Ovary (tissue), 9 donors: ENCODE data around the gene TTC9C. TPM values are rescaled to one million over a fixed set of nuclear protein-coding genes. Genes with fewer than 3 reads are reported as not detected.

Source experiments
- DNase-seq, 5 donors: peaks; one replicate each; pipeline ENCODE4 v3.0.0-alpha.2; 2019 to 2020
- H3K27ac ChIP-seq, 2 donors: fragments of 200-600 bp; one replicate each; pipeline versions ENCODE4 v1.5.1 to v1.8.0; 2019 to 2022
- H3K27me3 ChIP-seq: fragments of 200-600 bp; one replicate; pipeline ENCODE4 v1.8.0; 2022
- H3K36me3 ChIP-seq: fragments of 200-600 bp; sonication (generic); one replicate; pipeline ENCODE4 v1.5.1; 2019
- H3K4me1 ChIP-seq: one replicate; pipeline ENCODE4 v1.8.1; 2013; ENCODE audit warnings: mild to moderate bottlenecking, moderate library complexity; ENCODE audit not compliant: insufficient read depth
- H3K4me3 ChIP-seq: fragments of 200-600 bp; sonication (generic); one replicate; pipeline ENCODE4 v1.5.1; 2017
- H3K9me3 ChIP-seq, 2 donors: fragments of 200-600 bp in 1 of 2; sonication (generic) in 1 of 2; one replicate each; pipeline versions ENCODE4 v1.5.1 to v1.8.1; 2013 to 2019; ENCODE audit warnings: mild to moderate bottlenecking in 1 of 2, moderate library complexity in 1 of 2
- CTCF ChIP-seq, 3 donors: fragments of 450-650 bp in 2 of 3; fragments of 200-600 bp in 1 of 3; IDR thresholded peaks; one replicate each; pipeline versions ENCODE4 v1.5.1 to v1.8.0; 2016 to 2022; ENCODE audit warnings: antibody characterized with exemption in 3 of 3, mild to moderate bottlenecking in 1 of 3
- EP300 ChIP-seq: sonication (generic); formaldehyde crosslinking; IDR thresholded peaks from one replicate; pipeline ENCODE4 v1.6.1; 2017; ENCODE audit warnings: antibody characterized with exemption
- POLR2A ChIP-seq: fragments of 450-650 bp; IDR thresholded peaks from one replicate; pipeline ENCODE4 v1.6.1; 2017; ENCODE audit warnings: antibody characterized with exemption, mild to moderate bottlenecking, moderate library complexity
- WGBS, 3 donors: extraction: QIAGEN DNeasy Blood & Tissue Kit in 1 of 3; methylation state at CpG; one replicate each; pipeline versions ENCODE4 v1.1.5 to v1.1.7; 2013 to 2017; 5-methylcytosine and 5-hydroxymethylcytosine counted together
- intact Hi-C, 4 donors: fragments of 100-400 bp; cut with DNase I; formaldehyde crosslinking; loops; one replicate each; pipeline versions ENCODE4 v1.11.0 to v1.15.1; 2022 to 2023
- polyA plus RNA-seq, 2 donors: library from polyadenylated mRNA; stranded (reverse); fragments of 200-250 nt in 1 of 2; fragments of 350-450 nt in 1 of 2; fragmentation: Illumina TruSeq in 1 of 2; extraction: RNeasy Lipid Tissue Mini Kit (QIAGEN cat#74804) in 1 of 2; gene quantifications; one replicate each; pipeline ENCODE4 v1.2.3, GENCODE V29; 2013 to 2014
- total RNA-seq, 7 donors: library from RNA; depleted of rRNA in 2 of 7; stranded (reverse); fragments of >200 nt in 2 of 7; fragmentation: NEBNext Ultra II Directional in 3 of 7; extraction: Animal tissue kit (Norgen Biotek cat#: 25700) in 3 of 7; gene quantifications; one replicate each; pipeline versions ENCODE4 v1.1.0 to v1.2.4, GENCODE V29; 2016 to 2023
- donor health status: DM: no; HTN: no; CAD: no; lungs with moderate emphysema.
- donor health status: DM: no; HTN: no; CAD: no.
- donor health status: Bipolar disorder and iron deficiency.
- donor health status: DM: yes; HTN: yes; CAD: no.
- donor health status: DM: no; HTN: no; CAD: no.
- donor health status: DM: yes; HTN: yes; CAD: no.

Gene TTC9C
- total and polyA plus RNA-seq, 9 donors, result 19.4 to 53.6 (median 30.5) TPM

DNA sequence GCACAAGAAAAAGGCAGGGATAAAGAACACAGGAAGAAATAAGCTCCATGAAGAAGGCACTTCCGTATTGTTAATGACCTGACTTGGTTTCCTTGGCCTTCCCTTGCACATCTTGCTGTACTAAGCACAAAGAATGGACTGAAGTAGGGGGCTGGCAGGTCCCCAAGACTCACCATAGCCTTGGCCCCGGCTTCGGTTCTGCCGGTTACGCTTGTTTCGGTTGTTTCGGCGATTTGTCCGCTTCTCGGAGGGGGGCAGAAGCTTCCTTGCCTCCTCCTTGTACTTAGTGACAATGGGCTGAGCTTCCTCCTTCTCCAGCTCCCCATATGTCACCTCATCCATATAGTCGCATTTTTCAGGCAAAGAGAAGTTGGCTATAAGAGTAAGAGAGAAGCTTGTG, 11.5 kb upstream of the TTC9C start:
- Histone ChIP-seq H3K27me3 (no peaks in the 10 kb centered on the region), H3K27ac (no peak overlapping the region), H3K9me3 (no peaks in the 10 kb centered on the region), H3K36me3 (no peaks in the 10 kb centered on the region), H3K4me1 (no peaks in the 10 kb centered on the region), H3K4me3 (no peak overlapping the region)
- intact Hi-C loops, result no loop called here
- 85 to 89% (median 86%) methylated on average over 11 of the region's 11 CpGs for WGBS, 3 donors
- peak in 2 of 5 donors; percentile 15 to 30 for DNase-seq
- TF ChIP-seq POLR2A (no peak), CTCF (IDR thresholded peaks at IDR 0.05) (no peak), EP300 (no peak)

DNA sequence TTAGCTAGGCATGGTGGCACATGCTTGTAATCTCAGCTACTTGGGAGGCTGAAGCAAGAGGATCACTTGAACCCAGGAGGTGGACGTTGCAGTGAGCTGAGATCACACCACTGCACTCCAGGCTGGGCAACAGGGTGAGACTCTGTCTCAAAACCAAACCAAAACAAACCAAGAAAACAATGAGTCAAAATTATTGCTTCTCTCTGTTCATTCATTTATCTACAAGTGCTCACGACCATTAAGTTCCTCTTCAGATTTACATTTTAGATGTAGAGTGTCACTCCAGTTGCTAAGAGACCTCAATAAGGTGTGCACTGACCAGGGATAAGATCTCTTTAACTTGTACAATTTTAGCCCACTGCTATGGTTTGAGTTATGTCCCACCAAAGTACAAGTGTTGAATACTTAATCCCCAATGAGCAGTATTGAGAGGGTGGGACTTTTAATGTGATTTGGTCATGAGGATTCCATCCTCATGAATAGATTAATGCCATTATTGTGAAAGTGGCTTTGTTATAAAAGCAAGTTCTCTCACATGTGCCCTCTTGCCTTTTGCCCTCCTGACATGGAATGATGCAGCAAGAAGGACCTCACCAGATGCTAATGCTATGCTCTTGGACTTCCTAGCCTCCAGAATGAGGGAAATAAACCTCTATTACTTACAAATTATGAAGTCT, 8.8 kb upstream of the TTC9C start:
- intact Hi-C loops, result no loop called here
- H3K36me3 ChIP-seq, result no peaks in the 10 kb centered on the region
- 70 to 73% (median 73%) methylated on average over 2 of the region's 2 CpGs for WGBS, 3 donors
- no peaks in the 10 kb centered on the region for H3K27me3 ChIP-seq
- H3K9me3 ChIP-seq, result no peaks in the 10 kb centered on the region
- H3K27ac ChIP-seq, result no peak overlapping the region
- TF ChIP-seq POLR2A (no peak), EP300 (no peak), CTCF (IDR thresholded peaks at IDR 0.05) (no peak)
- H3K4me3 ChIP-seq, result no peak overlapping the region
- DNase-seq, result no peak
- H3K4me1 ChIP-seq, result no peaks in the 10 kb centered on the region

GRCh38 chr11:62721994-62722393, 6.3 kb upstream of the TTC9C start:
- no peaks in the 10 kb centered on the region for H3K36me3 ChIP-seq
- WGBS, 3 donors, result 51 to 55% (median 54%) methylated on average over 7 of the region's 7 CpGs

DNA sequence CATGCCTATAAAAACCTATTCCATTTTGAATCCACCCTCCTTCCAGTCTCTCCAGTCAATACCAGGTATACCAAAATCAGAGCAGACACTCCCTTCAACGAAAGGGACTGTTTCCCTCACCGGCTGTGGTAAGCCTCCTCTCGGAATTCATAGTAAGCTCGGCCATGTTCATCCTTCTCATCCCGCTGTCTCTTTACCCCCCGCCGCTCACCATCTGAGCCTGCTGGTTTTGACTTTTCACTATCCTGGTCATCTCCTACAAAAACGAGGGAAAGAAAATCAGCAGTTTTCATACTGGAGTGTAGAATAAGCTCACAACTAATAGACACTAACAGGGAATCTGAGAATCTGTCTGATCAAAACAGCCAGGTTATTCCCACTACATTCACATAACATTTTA, 4.1 kb upstream of the TTC9C start:
- Histone ChIP-seq H3K4me3 (peak overlapping the region; percentile 91), H3K36me3 (no peaks in the 10 kb centered on the region), H3K27ac (no peak overlapping the region), H3K4me1 (no peaks in the 10 kb centered on the region), H3K9me3 (no peaks in the 10 kb centered on the region), H3K27me3 (no peaks in the 10 kb centered on the region)
- WGBS, 3 donors, result 21 to 31% (median 29%) methylated on average over 8 of the region's 8 CpGs
- TF ChIP-seq POLR2A (no peak), EP300 (no peak), CTCF (IDR thresholded peaks at IDR 0.05) (no peak)
- no peak for DNase-seq
- intact Hi-C loops, result no loop called here

More at GRCh38 chr11:62721994-62722393, 6.3 kb upstream of the TTC9C start:
- H3K4me3 ChIP-seq, result no peak overlapping the region
- no peak overlapping the region for H3K27ac ChIP-seq
- intact Hi-C loops, result no loop called here
- no peak for DNase-seq
- TF ChIP-seq EP300 (no peak), POLR2A (no peak), CTCF (IDR thresholded peaks at IDR 0.05) (no peak)
- no peaks in the 10 kb centered on the region for H3K27me3 ChIP-seq
- no peaks in the 10 kb centered on the region for H3K4me1 ChIP-seq
- no peaks in the 10 kb centered on the region for H3K9me3 ChIP-seq
